ENCODE results near the gene UBL4B. TPM values are rescaled to one million over a fixed set of nuclear protein-coding genes. Genes with fewer than 3 reads are reported as not detected.

UBL4B gene
- total and polyA plus RNA-seq, 9 of the 15 experiments (the other 6 are each of a cell fraction or from before 2014, with no cell fraction given): not detected

DNA sequence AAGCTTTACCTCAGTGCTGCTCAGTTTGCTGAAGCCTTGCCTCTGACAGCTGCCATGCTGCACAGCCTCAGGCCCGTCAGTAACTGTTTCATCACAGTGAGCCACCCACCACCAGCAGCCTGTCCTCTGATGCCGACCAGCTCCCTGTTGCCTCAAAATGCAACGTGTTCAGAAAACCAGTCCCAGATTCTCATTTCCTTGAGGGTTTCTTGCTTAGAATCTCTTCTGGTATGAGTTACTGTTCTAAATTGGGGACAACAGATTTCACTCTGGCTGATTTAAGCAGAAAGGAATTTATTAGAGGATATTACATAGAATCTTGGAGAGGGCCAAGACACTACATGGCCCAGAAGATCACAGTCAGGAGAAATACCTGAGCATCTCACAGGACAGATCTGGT lies 11.0 kb downstream of the UBL4B start:
- BruUV-seq (replicated peaks): no TSS peak
- Histone ChIP-seq H3K4me2 (ENCODE audit: insufficient read depth, low read length) (no peak overlapping the region), H2AFZ (ENCODE audit: low read depth, low read length) (no peak overlapping the region), H3K9me3 (replicated peaks; ENCODE audit: control insufficient read depth, insufficient read depth, low read depth, low read length) (peaks cover 2% of the 10 kb centered on the region), H4K20me1 (replicated peaks; ENCODE audit: control insufficient read depth, insufficient read depth, low read length) (no peaks in the 10 kb centered on the region), H3K36me3 (ENCODE audit: control insufficient read depth, insufficient read depth, low read length) (no peaks in the 10 kb centered on the region), H3K79me2 (ENCODE audit: control insufficient read depth, insufficient read depth, low read length) (no peaks in the 10 kb centered on the region), H3K27me3 (ENCODE audit: control insufficient read depth in 2 of 2, insufficient read depth in 2 of 2, low read length in 2 of 2) (peaks cover under 1 to 12% of the 10 kb centered on the region in 2 experiments; a peak in 2 of 5 replicates), H3K9me1 (ENCODE audit: control insufficient read depth, insufficient read depth, low read length) (no peaks in the 10 kb centered on the region), H3K4me3 (no peak overlapping the region), H3K27ac (ENCODE audit: extremely low read depth, low read depth, low read length) (no peak overlapping the region), H3K9ac (ENCODE audit: insufficient read depth in 1 of 2, low read depth in 2 of 2, low read length in 2 of 2) (no peak overlapping the region), H3K4me1 (replicated peaks in 1 of 2; ENCODE audit: control insufficient read depth in 2 of 2, insufficient read depth in 2 of 2, low read length in 2 of 2) (no peaks in the 10 kb centered on the region)
- ChIA-PET POLR2A (interaction anchor here (0.7 to 2.3 kb wide), 3 partner anchors 11 to 25 kb away, joined by 3 to 7 read pairs (median 6); partner anchors contain the start of gene UBL4B), CTCF (ENCODE audit: low intra/inter-chr PET ratio) (no interaction called here)
- FAIRE-seq (no peak), ATAC-seq (no peak), DNase-seq (ENCODE audit: extremely low read depth in 1 of 4, low spot score in 3 of 4) (no peak)
- 3% methylated on average over 3 of the region's 3 CpGs for WGBS (ENCODE audit: insufficient coverage, low coverage, missing lambda C conversion rate)
- in situ Hi-C loops (cut with MboI) (no loop called here), intact Hi-C loops (cut with micrococcal nuclease) (no loop called here)
- no peak for TF ChIP-seq ZNF766 (CRISPR knock-in tag; conservative IDR thresholded peaks at IDR 0.05)
- no peak for TF ChIP-seq JUND (IDR thresholded peaks at IDR 0.05; ENCODE audit: borderline replicate concordance, low read depth, low read length)
- no peak for TF ChIP-seq JUND (tag; IDR thresholded peaks at IDR 0.05; ENCODE audit: borderline replicate concordance, low read depth, low read length)
- no peak for TF ChIP-seq JUN (IDR thresholded peaks at IDR 0.05; ENCODE audit: borderline replicate concordance, low read depth, low read length)
- TF ChIP-seq JUN (CRISPR knock-in tag; IDR thresholded peaks at IDR 0.05; ENCODE audit: borderline replicate concordance): no peak
- TF ChIP-seq SMARCB1 (IDR thresholded peaks at IDR 0.05; ENCODE audit: insufficient read length, low read depth): no peak
- TF ChIP-seq ZNF449 (CRISPR knock-in tag; IDR thresholded peaks at IDR 0.05): no peak
- no peak for TF ChIP-seq OTX1 (CRISPR knock-in tag; IDR thresholded peaks at IDR 0.05)
- TF ChIP-seq E2F6 (IDR thresholded peaks at IDR 0.05; ENCODE audit: borderline replicate concordance in 1 of 2, extremely low read depth in 1 of 2, insufficient read depth in 1 of 2, insufficient read length in 1 of 2, low read depth in 1 of 2, low read length in 1 of 2, poor library complexity in 1 of 2, severe bottlenecking in 1 of 2): no peak
- no peak for TF ChIP-seq NR1H2 (CRISPR knock-in tag; IDR thresholded peaks at IDR 0.05)
- no peak for TF ChIP-seq THAP12 (CRISPR knock-in tag; IDR thresholded peaks at IDR 0.05)
- TF ChIP-seq CBFA2T2 (conservative IDR thresholded peaks at IDR 0.05): no peak
- TF ChIP-seq SIN3B (IDR thresholded peaks at IDR 0.05; ENCODE audit: low read depth): no peak
- TF ChIP-seq SMAD2 (IDR thresholded peaks at IDR 0.05; ENCODE audit: low read depth, low read length): no peak
- no peak for TF ChIP-seq GTF3C2 (IDR thresholded peaks at IDR 0.05; ENCODE audit: borderline replicate concordance, extremely low read depth, insufficient read length)
